Endothelial cell of umbilical vein (primary cell): ENCODE data around the gene KLF13. TPM values are rescaled to one million over a fixed set of nuclear protein-coding genes. Genes with fewer than 3 reads are reported as not detected.

Experiments used
- BruUV-seq: library from RNA; stranded (reverse); fragments of 400-500 nt; replicated peaks from 2 replicates; lab custom pipeline; 2021; lab: Mats Ljungman, UMichigan
- CTCF ChIA-PET: fragments of 300-600, 350-600 bp; sonication (Branson Sonifier 250); formaldehyde crosslinking; loops from one replicate; lab custom pipeline; 2021; ENCODE audit warnings: antibody characterized with exemption, inconsistent platforms; lab: Charles Lee
- POLR2A ChIA-PET: fragments of 300-600, 350-600 bp; sonication (Branson Sonifier 250); formaldehyde crosslinking; loops from one replicate; lab custom pipeline; 2021; ENCODE audit warnings: antibody characterized with exemption, inconsistent platforms; lab: Charles Lee
- DNase-seq: peaks from one replicate; pipeline ENCODE4 v3.0.0-alpha.2; 2011; ENCODE audit warnings: low read depth, low spot score
- FAIRE-seq: peaks from 2 replicates; lab custom pipeline; 2011; peaks lifted over from hg19 to GRCh38; lab: Jason Lieb, UNC
- H2AFZ ChIP-seq: 2 replicates; pipeline ENCODE4 v1.6.0; 2012; ENCODE audit warnings: low read depth, low read length, control low read depth, inconsistent platforms
- H3K27ac ChIP-seq: 2 replicates; pipeline ENCODE4 v1.5.1; 2011; ENCODE audit warnings: low read depth, mild to moderate bottlenecking, control low read depth, low read length, moderate library complexity; ENCODE audit not compliant: insufficient read depth
- H3K27me3 ChIP-seq, 2 experiments: 2 replicates each; pipeline versions ENCODE4 v1.6.0 to v1.6.1; 2011; ENCODE audit warnings: low read length in 2 of 2, mixed read lengths in 1 of 2; ENCODE audit not compliant: control insufficient read depth in 2 of 2, insufficient read depth in 2 of 2
- H3K36me3 ChIP-seq, 2 experiments: 2 replicates in 1 of 2; 3 replicates in 1 of 2; pipeline ENCODE4 v1.5.1; 2011; ENCODE audit warnings: low read length in 2 of 2, mild to moderate bottlenecking in 1 of 2, moderate library complexity in 1 of 2; ENCODE audit not compliant: control insufficient read depth in 2 of 2, insufficient read depth in 2 of 2; ENCODE audit errors: extremely low read depth in 1 of 2
- H3K4me1 ChIP-seq: 3 replicates; pipeline ENCODE4 v1.5.1; 2011; ENCODE audit warnings: mild to moderate bottlenecking, low read length; ENCODE audit not compliant: control insufficient read depth, insufficient read depth; ENCODE audit errors: extremely low read depth
- H3K4me2 ChIP-seq: 2 replicates; pipeline ENCODE4 v1.6.1; 2011; ENCODE audit warnings: low read length, control low read depth, mixed read lengths; ENCODE audit not compliant: insufficient read depth
- H3K4me3 ChIP-seq, 3 experiments: fragments of 200-600 bp in 1 of 3; sonication (generic), shearing (Covaris generic) in 1 of 3; replicated peaks in 1 of 3; 2 replicates each; pipeline ENCODE4 v1.5.1; 2011 to 2016; ENCODE audit warnings: control low read depth in 3 of 3, low read length in 3 of 3, mild to moderate bottlenecking in 2 of 3, inconsistent platforms in 1 of 3, low read depth in 1 of 3, moderate library complexity in 1 of 3; ENCODE audit not compliant: insufficient read depth in 1 of 3
- H3K79me2 ChIP-seq: 2 replicates; pipeline ENCODE4 v1.6.0; 2012; ENCODE audit warnings: low read length, inconsistent platforms; ENCODE audit not compliant: control insufficient read depth, insufficient read depth
- H3K9ac ChIP-seq: replicated peaks from 2 replicates; pipeline ENCODE3; 2011; ENCODE audit warnings: low read length, control low read depth; ENCODE audit not compliant: insufficient read depth; ENCODE audit errors: extremely low read depth
- H3K9me1 ChIP-seq: replicated peaks from 3 replicates; pipeline ENCODE4 v1.6.0; 2011; ENCODE audit warnings: mild to moderate bottlenecking, low read length; ENCODE audit not compliant: control insufficient read depth, insufficient read depth; ENCODE audit errors: extremely low read depth
- H3K9me3 ChIP-seq: replicated peaks from 2 replicates; pipeline ENCODE4 v1.5.1; 2012; ENCODE audit warnings: low read length, inconsistent platforms; ENCODE audit not compliant: control insufficient read depth, insufficient read depth
- H4K20me1 ChIP-seq: replicated peaks from 2 replicates; pipeline ENCODE3; 2011; ENCODE audit warnings: mild to moderate bottlenecking, low read length; ENCODE audit not compliant: control insufficient read depth, insufficient read depth; ENCODE audit errors: extremely low read depth
- CTCF ChIP-seq, 2 donors: IDR thresholded peaks; 1 replicate in 1 of 2; 2 replicates in 1 of 2; pipeline ENCODE4 v1.5.1; 2011; ENCODE audit warnings: low read length in 2 of 2, mild to moderate bottlenecking in 2 of 2, moderate library complexity in 2 of 2, control low read depth in 1 of 2, inconsistent platforms in 1 of 2, low read depth in 1 of 2; ENCODE audit not compliant: insufficient read depth in 1 of 2; ENCODE audit errors: extremely low read depth in 1 of 2
- JUN ChIP-seq: IDR thresholded peaks from 2 replicates; pipeline ENCODE4 v1.6.1; 2011; ENCODE audit warnings: borderline replicate concordance, low read depth; ENCODE audit not compliant: insufficient read length, insufficient read depth
- MYC ChIP-seq: IDR thresholded peaks from one replicate; pipeline ENCODE4 v1.6.1; 2011; ENCODE audit warnings: mild to moderate bottlenecking, low read depth, low read length
- POLR2AphosphoS5 ChIP-seq: IDR thresholded peaks from 2 replicates; pipeline ENCODE4 v1.6.1; 2012; ENCODE audit warnings: low read depth, mild to moderate bottlenecking, control low read depth, low read length, moderate library complexity; ENCODE audit not compliant: insufficient read depth
- dilution Hi-C: fragments of 300-500 bp; cut with MboI; formaldehyde crosslinking; loops from one replicate; pipeline ENCODE4 v1.15.0; 2019; ENCODE audit warnings: low sequenced_read_pairs; ENCODE audit not compliant: extremely low pct_ligation_motif_present
- intact Hi-C: fragments of 100-400 bp; cut with micrococcal nuclease; formaldehyde crosslinking; loops from one replicate; pipeline ENCODE4 v1.10.0; 2022
- polyA plus RNA-seq, 4 experiments: library from polyadenylated mRNA; depleted of rRNA in 3 of 4; stranded (reverse) in 3 of 4; unstranded in 1 of 4; fragments of >200 nt; gene quantifications; 2 replicates each; pipeline versions ENCODE4 v1.2.1 to v1.2.3, GENCODE V29; 2011 to 2012; ENCODE audit warnings: missing spikeins in 1 of 4
- total RNA-seq: library from RNA; stranded (reverse); gene quantifications from 2 replicates; pipeline ENCODE4 v1.2.3, GENCODE V29; 2021

The KLF13 gene
- total and polyA plus RNA-seq, 2 donors (not counting 3 experiments of a cell fraction or from before 2014, with no cell fraction given) = 10.1 to 31.9 TPM

- dilution Hi-C loops (no loop called here), intact Hi-C loops (no loop called here)
- Histone ChIP-seq H3K4me1 (no peaks in the 10 kb centered on the region), H3K4me2 (no peak overlapping the region), H2AFZ (no peak overlapping the region), H3K27me3 (no peaks in the 10 kb centered on the region), H3K4me3 (no peak overlapping the region), H3K36me3 (peaks cover 0 to 2% of the 10 kb centered on the region in 2 experiments), H4K20me1 (no peaks in the 10 kb centered on the region), H3K9ac (no peak overlapping the region), H3K9me1 (no peaks in the 10 kb centered on the region), H3K9me3 (no peaks in the 10 kb centered on the region), H3K79me2 (no peaks in the 10 kb centered on the region), H3K27ac (no peak overlapping the region)
- ChIA-PET CTCF (interaction anchor here (1.6 kb wide), 1 partner anchor 63 kb away, joined by 3 read pairs; no protein-coding TSS in a partner anchor), POLR2A (no interaction called here)
- TF ChIP-seq CTCF (IDR thresholded peaks at IDR 0.05; ENCODE audit: extremely low read depth in 1 of 2, insufficient read depth in 1 of 2, low read depth in 1 of 2, low read length in 2 of 2) (no peak), MYC (no peak), JUN (no peak), POLR2AphosphoS5 (no peak)
- no TSS peak for BruUV-seq
- no peak for DNase-seq
- no peak for FAIRE-seq
Measured at GRCh38 chr15:31371520-31372240, 45.0 kb downstream of the KLF13 start.
